Fibroblast of mammary gland (primary cell): Measurements from ENCODE around the gene ALMS1.

Source experiments
- DNase-seq: peaks from one replicate; pipeline ENCODE4 v3.0.0-alpha.2; 2010; ENCODE audit warnings: low read depth
- H3K4me3 ChIP-seq: 2 replicates; pipeline ENCODE4 v1.5.1; 2011; ENCODE audit warnings: low read depth, mild to moderate bottlenecking, low read length, moderate library complexity; ENCODE audit not compliant: control insufficient read depth
- TF ChIP-seq, protein P1 (sequence below): conservative IDR thresholded peaks from 2 replicates; pipeline ENCODE4 v1.5.1; 2011; ENCODE audit warnings: low read depth, low read length, inconsistent platforms; ENCODE audit not compliant: control insufficient read depth, insufficient read depth

The ALMS1 gene

DNA sequence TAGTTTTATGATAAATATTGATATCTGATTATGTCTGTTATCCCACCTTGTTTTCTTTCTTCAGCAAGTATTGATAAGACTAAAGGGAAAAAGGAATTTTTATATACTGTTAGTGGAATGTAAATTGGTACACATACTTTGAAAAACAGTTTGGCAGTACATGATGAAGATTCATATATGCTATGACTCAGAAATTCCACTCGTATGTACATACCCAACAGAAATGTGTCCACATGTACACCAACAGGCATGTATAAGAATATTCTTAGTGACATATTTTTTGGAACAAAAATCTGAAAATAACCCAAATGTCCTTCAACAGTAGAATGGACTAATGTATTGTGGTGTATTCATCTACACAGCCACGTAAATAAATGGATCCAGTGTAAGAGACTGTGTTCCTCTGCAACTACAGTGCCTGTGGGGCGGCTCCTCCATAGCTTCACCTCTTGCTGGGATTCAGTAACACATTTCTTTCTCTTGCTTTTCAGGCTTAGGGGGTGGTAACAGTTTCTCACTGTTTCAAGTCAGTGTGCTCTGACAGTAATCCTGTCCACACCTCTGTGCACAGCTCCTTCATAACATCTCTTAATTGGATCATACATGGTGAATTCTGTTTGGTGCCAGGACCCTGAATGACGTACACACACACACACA lies 35.5 kb upstream of the ALMS1 start:
- H3K4me3 ChIP-seq = no peak overlapping the region
- no peak for DNase-seq
- TF ChIP-seq, protein P1, sequence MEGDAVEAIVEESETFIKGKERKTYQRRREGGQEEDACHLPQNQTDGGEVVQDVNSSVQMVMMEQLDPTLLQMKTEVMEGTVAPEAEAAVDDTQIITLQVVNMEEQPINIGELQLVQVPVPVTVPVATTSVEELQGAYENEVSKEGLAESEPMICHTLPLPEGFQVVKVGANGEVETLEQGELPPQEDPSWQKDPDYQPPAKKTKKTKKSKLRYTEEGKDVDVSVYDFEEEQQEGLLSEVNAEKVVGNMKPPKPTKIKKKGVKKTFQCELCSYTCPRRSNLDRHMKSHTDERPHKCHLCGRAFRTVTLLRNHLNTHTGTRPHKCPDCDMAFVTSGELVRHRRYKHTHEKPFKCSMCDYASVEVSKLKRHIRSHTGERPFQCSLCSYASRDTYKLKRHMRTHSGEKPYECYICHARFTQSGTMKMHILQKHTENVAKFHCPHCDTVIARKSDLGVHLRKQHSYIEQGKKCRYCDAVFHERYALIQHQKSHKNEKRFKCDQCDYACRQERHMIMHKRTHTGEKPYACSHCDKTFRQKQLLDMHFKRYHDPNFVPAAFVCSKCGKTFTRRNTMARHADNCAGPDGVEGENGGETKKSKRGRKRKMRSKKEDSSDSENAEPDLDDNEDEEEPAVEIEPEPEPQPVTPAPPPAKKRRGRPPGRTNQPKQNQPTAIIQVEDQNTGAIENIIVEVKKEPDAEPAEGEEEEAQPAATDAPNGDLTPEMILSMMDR = no peak

DNA sequence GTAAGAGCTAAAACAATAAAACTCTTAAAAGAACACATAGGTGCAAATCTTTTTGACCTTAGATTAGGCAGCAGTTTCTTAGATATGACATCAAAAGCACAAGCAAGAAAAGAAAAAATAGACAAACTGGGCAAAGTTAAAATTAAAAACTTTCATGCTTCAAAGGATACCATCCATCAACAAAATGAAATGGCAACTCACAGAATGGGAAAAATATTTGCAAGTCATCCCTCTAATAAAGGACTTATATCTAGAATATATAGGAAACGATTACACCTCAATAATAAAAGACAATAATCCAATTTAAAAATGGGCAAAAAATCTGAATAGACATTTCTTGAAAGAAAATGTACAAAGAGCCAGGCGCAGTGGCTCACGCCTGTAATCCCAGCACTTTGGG lies 29.5 kb upstream of the ALMS1 start:
- DNase-seq = no peak
- TF ChIP-seq, protein P1 = no peak
- no peak overlapping the region for H3K4me3 ChIP-seq

DNA sequence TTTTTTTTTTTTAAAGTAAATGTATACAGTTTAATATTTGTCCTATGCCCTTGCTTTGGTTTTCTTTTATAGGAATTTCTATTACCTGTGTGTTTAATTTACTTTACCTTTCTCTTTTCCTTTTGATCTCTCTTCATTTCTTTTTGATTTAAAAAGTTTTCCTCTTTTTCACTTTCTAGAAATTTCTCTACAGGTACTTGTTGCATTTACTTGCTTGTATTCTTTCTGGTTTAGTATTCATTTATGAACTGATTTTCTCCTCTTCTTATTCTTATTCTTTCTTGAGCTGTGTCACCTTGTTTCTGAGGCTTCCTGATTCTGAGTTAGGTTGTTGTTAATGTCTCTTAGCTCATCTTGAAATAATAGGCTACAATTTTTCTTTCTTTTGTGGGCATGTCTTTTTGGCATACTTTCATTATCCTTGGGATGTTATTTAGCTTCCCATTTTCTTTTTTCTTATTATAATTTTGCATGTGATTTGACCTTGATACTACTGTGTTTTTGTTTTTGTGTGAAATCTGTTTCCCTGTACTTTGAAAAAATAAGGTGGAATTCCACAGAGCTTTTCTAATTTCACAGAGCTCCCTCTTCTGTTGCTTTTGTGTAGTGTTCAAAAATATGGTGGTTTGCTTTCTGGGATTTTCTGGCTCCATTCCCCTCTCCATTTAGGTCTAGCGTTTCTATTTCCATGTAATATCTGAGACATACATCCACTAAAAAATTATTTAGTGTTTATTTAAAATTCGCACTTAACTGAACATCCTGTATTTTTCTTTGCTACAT lies 25.5 kb upstream of the ALMS1 start:
- TF ChIP-seq, protein P1 = peak; percentile 46

DNA sequence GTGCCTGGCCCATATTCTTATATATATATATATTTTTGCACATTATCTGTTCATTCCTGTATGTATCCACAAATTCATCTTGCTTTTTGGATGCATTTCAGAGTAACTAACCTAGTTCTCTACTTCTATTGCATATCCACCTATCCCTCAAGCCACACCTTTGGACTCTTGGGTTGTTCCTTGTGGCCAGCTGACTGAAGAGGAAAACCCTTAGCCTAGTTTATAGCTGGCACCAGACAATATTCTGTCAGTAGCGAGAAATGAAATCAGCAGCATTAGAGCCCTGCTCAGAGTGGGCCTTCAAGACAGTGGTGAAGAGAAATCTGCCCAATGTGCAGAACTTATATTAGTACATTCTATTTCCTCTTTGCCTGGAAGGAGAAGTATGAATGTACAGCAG lies 19.6 kb upstream of the ALMS1 start:
- DNase-seq = no peak
- no peak overlapping the region for H3K4me3 ChIP-seq

More for the DNA sequence above, 25.5 kb upstream of the ALMS1 start:
- peak; percentile 8 for DNase-seq
- no peak overlapping the region for H3K4me3 ChIP-seq

DNA sequence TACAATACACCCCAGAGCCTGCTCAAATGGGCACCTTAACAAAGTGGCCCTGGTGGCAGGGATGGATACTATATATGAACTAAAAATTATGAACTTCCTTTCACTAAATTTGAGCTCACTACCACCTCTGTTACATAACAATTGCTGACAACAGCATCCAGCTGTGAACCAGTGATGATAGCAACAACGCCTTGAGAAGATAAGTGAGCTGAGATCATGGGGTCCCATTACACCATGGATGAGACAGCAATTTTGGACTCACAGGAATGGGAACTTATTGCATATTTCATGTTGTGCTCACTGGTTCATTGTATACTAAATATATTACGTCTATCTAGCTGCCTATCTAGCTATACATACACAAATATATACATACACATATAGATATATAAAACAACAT lies 16.9 kb upstream of the ALMS1 start:
- TF ChIP-seq, protein P1 = no peak
- no peak for DNase-seq
- H3K4me3 ChIP-seq = no peak overlapping the region

More for the DNA sequence above, 19.6 kb upstream of the ALMS1 start:
- TF ChIP-seq, protein P1 = no peak

DNA sequence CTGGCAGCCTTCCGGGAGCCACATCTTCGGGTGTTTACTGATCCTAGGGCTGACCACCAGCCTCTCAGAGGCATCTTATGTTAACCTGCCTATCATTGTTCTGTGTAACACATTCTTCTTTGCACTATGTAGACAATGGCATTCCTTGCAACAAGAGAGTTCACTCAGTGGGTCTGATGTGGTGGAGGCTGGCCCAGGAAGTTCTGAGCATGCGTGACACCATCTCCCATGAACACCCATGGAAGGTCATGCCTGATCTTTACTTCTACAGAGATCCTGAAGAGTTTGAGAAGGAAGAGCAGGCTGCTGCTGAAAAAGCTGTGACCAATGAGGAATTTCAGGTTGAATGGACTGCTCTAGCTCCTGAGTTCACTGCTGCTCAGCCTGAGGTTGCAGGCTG lies 15.3 kb upstream of the ALMS1 start:
- TF ChIP-seq, protein P1 = no peak
- no peak for DNase-seq
- H3K4me3 ChIP-seq = no peak overlapping the region
